HG03064 (cell line): ENCODE measurements around the gene COASY.
"Not testable (repeated sequence)": the region's sequence is repeated elsewhere in the genome, so short reads cannot be mapped to it uniquely, and the experiment has no call there.

Experiments used
- ATAC-seq: cut with Tn5 transposase; IDR thresholded peaks from one replicate; pipeline ENCODE4 v1.9.1; 2021; ENCODE audit warnings: low read depth; ENCODE audit not compliant: unreplicated experiment

The COASY gene

GRCh38 chr17:42552736-42553135 lies 9.2 kb upstream of the COASY start, which contains the start of gene HSD17B1:
Gene HSD17B1, plus strand, starts transcription at chr17:42552923. Its CDS starts 11 bp downstream, at chr17:42552934.
- ATAC-seq, result not testable (repeated sequence)

DNA sequence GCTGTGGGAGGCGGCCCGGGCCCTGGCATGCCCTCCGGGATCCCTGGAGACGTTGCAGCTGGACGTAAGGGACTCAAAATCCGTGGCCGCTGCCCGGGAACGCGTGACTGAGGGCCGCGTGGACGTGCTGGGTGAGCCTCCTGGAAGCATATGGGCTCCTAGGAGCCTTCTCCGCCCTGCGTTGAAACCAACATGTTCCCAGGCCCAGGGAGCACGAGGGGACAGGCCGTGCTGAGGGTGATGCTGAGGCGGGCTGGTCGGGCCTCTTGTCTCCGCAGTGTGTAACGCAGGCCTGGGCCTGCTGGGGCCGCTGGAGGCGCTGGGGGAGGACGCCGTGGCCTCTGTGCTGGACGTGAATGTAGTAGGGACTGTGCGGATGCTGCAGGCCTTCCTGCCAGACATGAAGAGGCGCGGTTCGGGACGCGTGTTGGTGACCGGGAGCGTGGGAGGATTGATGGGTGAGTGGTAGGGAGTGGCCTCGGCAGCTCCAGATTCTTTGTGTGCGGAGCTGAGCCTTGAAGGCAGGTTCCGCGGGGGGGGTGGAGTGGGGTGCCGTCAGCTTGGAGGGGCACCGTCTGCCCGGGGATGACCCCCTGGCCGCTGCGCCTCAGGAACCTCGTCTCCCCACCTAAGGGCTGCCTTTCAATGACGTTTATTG lies 8.7 kb upstream of the COASY start:
- ATAC-seq, result no peak

DNA sequence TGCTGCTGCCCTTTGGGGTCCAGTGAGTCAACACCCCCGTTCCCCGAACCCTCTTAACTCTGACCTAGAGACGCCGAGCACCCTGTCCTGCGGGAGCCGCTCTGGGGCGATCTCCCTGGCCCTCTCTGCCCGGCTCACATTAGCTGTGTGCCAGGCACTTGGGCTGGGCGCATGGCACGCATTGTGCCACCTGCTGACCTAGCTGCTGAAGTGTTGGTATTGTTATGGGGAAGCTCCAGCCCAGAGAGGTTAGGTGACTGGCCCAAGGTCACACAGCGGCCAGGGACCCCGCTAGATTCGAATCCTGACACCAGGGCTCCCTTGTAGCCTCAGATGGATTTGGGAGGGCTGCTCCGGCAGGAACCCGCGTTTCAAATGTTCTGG lies 8.1 kb upstream of the COASY start:
- ATAC-seq, result no peak

DNA sequence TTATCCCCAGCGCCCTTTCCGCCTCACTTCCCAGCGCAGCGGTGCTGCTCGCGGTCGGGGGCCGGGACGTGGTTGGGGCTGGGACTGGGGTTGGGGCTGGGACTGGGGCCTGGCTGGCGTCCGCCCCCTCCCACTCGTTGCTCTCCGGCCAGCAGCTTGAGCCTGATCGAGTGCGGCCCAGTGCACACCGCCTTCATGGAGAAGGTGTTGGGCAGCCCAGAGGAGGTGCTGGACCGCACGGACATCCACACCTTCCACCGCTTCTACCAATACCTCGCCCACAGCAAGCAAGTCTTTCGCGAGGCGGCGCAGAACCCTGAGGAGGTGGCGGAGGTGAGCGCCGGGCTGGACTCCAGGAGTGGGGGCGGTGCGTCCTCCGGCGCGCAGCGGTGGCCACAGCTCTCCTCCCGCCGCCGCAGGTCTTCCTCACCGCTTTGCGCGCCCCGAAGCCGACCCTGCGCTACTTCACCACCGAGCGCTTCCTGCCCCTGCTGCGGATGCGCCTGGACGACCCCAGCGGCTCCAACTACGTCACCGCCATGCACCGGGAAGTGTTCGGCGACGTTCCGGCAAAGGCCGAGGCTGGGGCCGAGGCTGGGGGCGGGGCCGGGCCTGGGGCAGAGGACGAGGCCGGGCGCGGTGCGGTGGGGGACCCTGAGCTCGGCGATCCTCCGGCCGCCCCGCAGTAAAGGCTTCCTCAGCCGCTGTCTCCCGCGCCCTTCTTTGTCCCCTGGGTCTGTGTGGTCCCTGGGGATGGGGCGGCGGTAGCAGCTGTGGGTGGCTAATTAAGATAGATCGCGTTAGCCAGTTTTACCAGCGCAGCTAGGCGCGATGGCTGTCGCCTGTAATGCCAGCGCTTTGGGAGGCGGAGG lies 7.5 kb upstream of the COASY start:
- ATAC-seq, result peak; percentile 58

DNA sequence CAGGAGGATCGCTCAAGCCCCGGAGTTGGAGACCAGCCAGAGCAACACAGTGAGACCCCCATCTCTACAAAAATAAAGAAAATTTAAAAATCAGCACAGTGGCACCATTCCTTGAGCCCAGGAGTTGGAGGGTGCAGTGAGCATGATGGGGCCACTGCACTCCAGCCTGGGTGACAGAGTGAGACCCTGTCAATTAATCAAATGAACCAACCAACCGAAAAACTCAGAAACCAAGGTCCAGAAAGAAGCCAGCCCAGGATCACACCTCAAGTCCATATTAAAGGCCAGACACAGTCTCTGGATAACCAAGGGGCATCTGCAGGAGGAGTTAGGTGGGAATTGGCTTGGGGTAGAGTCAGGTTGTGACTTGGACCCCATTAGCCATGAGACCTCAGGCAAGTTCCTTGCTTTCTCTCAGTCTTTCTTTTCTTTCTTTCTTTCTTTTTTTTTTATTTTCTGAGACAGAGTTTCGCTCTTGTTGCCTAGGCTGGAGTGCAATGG lies 6.8 kb upstream of the COASY start:
- no peak for ATAC-seq

GRCh38 chr17:42555961-42556617 lies 5.9 kb upstream of the COASY start:
- ATAC-seq, result not testable (repeated sequence)

- no peak for ATAC-seq
These were observed 2.9 kb upstream of the COASY start for GRCh38 chr17:42559075-42559474.

DNA sequence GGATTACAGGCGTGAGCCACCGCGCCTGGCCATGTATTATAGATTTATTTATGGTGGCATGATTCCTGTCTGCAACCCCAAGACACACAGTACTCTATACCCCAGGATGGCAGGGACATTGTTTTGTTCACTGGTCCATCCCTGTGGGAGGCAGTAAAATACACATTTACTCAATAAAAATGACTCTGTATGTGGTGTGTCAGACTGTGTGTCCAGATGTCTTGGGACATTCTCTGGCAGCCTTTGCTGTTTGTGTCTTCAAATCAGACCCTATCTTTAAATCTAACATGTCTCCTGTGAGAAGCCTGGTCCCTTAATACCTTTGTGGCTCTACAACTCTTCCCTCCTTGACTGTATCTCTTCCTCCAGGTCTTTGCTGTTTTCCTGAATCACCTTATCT lies 1.7 kb upstream of the COASY start:
- no peak for ATAC-seq

- ATAC-seq, result no peak
These were observed 617 bp downstream of the COASY start for GRCh38 chr17:42562388-42563142.

DNA sequence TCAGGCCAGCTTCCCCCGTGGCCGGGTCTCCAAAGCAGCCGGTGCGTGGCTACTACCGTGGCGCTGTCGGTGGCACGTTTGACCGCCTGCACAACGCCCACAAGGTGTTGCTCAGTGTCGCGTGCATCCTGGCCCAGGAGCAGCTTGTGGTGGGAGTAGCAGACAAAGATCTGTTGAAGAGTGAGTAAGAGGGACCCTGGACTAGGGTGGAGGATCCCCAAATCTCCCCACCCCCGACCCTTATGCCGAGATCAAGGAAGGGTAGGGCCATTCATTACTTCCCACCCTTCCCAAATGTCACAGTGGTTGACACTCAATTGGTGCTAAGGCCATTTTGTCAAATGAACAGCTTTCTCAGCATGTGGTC lies 1.2 kb downstream of the COASY start:
- no peak for ATAC-seq

DNA sequence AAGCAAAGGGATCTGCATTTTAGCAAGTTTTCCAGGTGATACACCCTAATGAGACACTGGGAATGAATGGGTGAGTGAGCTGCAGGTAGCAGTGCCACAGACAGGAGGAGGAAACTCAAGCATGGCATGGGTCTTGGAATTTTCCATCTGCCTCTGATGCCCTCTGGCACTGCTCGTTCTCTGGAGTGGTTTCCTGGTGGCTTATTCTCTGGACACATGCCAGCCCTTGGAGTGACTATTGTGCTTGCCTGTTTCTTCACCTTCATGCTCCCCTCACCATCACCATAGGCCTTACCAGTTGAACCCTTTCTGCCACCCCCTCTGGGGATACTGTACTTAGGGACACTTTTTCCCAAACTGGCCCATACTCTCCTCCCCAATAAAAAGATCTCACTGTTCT lies 1.6 kb downstream of the COASY start:
- ATAC-seq, result no peak

DNA sequence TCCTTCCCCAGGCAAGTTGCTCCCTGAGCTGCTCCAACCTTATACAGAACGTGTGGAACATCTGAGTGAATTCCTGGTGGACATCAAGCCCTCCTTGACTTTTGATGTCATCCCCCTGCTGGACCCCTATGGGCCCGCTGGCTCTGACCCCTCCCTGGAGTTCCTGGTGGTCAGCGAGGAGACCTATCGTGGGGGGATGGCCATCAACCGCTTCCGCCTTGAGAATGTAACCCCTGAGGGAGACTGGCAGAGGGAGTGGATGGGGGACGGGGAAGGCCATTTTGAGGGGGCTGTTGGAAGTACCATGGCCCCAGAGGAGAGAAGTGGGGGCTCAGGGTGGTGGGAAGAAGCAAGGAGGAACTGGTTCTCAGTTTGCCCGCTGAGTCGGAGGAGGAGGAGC lies 2.0 kb downstream of the COASY start:
- ATAC-seq, result no peak

DNA sequence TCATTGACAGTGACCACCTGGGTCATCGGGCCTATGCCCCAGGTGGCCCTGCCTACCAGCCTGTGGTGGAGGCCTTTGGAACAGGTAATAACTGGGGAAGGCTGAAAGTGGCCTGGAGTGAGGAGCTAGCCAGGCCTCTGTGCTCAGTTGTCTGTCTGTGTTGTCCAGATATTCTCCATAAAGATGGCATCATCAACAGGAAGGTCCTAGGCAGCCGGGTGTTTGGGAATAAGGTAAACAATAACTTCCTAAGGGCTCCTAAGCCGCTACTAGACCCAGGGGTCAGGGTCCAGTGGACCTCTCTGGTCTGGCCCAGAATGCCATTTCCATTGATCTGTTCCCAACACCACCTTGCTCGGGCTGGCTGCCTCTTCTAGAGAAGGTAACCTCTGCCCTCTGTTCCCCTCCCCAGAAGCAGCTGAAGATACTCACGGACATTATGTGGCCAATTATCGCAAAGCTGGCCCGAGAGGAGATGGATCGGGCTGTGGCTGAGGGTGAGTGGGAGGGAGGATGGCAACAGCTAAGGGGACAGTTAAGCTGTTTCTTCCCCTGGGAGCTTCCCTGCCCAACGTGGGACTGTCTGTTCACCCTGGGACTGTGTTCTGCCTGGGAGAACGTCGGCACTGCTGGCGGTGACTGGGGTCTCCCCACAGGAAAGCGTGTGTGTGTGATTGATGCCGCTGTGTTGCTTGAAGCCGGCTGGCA lies 3.0 kb downstream of the COASY start:
- no peak for ATAC-seq

DNA sequence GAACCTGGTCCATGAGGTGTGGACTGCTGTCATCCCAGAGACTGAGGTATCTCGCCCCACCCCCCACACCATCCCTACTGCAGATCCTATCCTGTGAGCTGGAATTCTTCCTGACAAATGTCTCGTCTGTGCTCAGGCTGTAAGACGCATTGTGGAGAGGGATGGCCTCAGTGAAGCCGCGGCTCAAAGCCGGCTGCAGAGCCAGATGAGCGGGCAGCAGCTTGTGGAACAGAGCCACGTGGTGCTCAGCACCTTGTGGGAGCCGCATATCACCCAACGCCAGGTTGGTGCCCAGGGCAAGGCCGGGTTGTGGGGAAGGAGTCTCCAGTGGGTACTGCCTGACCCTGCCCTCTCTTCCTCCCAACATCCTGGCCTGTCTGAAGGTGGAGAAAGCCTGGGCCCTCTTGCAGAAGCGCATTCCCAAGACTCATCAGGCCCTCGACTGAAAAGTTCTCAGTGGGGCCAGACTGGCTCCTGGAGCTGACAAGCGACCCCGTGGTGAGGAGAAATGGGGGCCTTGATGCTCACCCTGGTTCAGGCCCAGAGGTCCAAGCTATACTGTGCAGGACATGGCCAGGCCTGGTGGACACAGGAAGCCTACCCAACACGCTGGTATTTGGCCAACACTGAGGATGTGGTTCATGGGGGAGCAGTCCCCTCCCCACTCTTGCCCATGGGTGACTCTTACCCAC lies 3.7 kb downstream of the COASY start:
- ATAC-seq, result no peak

- no peak for ATAC-seq
These were observed 4.4 kb downstream of the COASY start for GRCh38 chr17:42566215-42566882.

- ATAC-seq, result peak; percentile 41
These were observed 5.1 kb downstream of the COASY start, which contains the start of gene MLX for GRCh38 chr17:42566883-42567573. Gene MLX, plus strand, starts transcription at chr17:42567100. Its CDS starts 25 bp downstream, at chr17:42567125.

DNA sequence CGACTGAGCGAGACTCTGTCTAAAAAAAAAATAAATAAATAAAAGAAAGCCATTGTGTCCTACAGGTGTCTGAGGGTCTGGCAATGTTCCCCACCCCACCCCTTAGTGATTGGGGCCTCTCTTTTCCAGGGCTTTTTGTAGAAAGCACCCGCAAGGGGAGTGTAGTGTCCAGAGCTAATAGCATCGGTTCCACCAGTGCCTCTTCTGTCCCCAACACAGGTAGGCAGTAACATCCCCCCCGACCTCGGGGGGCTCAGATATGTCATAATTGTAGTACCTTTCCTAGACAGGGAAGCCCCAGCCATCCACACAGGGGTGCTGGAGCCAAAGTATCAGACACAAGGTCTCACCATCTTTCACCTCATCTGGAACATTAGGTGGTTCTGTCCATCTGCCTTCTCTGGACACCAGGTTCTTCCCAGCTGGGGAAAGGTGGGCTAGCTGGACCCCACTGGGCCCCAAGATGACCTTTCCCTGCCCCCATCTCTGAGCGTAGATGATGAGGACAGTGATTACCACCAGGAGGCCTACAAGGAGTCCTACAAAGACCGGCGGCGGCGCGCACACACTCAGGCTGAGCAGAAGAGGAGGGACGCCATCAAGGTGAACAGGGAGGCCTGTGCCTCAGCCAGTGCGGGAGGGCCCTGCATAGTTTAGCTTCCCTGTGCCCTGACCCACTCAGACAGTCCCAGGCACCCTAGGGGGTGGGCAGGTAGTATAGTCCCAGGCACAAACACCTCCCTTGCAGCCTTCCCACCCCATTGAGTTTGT lies 6.6 kb downstream of the COASY start:
- ATAC-seq, result no peak
